Upper lobe of right lung (tissue), 1 donor: ENCODE measurements around the gene CEP83. TPM values are rescaled to one million over a fixed set of nuclear protein-coding genes. Genes with fewer than 3 reads are reported as not detected.

Experiments used
- ATAC-seq: fragments of 200-7000 bp; cut with Tn5 transposase; one replicate; pipeline ENCODE4 v1.9.1; 2020; ENCODE audit warnings: mild to moderate bottlenecking, moderate library complexity
- DNase-seq: peaks from one replicate; pipeline ENCODE4 v3.0.0-alpha.2; 2020
- H3K27ac ChIP-seq: fragments of 200-600 bp; one replicate; pipeline ENCODE4 v1.8.0; 2022
- H3K27me3 ChIP-seq: fragments of 200-600 bp; one replicate; pipeline ENCODE4 v1.8.0; 2022; ENCODE audit warnings: mild to moderate bottlenecking
- H3K36me3 ChIP-seq: fragments of 200-600 bp; one replicate; pipeline ENCODE4 v1.8.0; 2022
- H3K4me1 ChIP-seq: fragments of 200-600 bp; one replicate; pipeline ENCODE4 v1.8.0; 2022
- H3K4me3 ChIP-seq: fragments of 200-600 bp; one replicate; pipeline ENCODE4 v1.8.0; 2022; ENCODE audit warnings: mild to moderate bottlenecking
- H3K9me3 ChIP-seq: fragments of 200-600 bp; one replicate; pipeline ENCODE4 v1.8.0; 2022
- intact Hi-C: fragments of 100-400 bp; cut with DNase I; formaldehyde crosslinking; loops from one replicate; pipeline ENCODE4 v1.11.0; 2022
- total RNA-seq: library from RNA; stranded (reverse); fragmentation: NEBNext Ultra II Directional; extraction: Animal tissue kit (Norgen Biotek cat#: 25700); gene quantifications from one replicate; pipeline ENCODE4 v1.2.1, GENCODE V29; 2021
- TF ChIP-seq, protein P1 (sequence below): fragments of 200-600 bp; IDR thresholded peaks from one replicate; pipeline ENCODE4 v1.8.0; 2022; ENCODE audit warnings: antibody characterized with exemption
- donor health status: DM: no; HTN: yes; CAD: no; lungs with severe emphysema.

CEP83 gene
- total RNA-seq, 1 donor from 2014 or later, result 11.0 TPM

DNA sequence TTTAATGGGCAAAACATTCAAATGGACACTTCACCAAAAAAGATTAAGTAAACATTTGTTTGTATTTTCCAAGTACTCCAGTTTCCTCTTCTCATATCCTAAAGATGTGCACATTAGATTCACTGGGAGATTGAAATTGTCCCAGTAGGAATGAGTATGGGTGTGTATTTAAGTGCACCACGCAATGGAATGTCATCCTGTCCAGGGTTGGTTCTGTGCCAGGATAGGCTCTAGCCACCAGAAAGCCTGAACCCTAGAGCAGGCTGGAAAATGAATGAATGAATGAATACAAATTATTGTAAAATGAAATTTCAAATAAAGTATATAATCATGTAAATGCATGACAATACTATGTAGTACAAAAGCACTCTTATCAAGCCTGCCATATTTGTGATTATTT, 14.0 kb downstream of the CEP83 start:
- H3K27me3 ChIP-seq, result no peaks in the 10 kb centered on the region
- H3K4me3 ChIP-seq, result no peak overlapping the region
- ATAC-seq, result no peak
- H3K9me3 ChIP-seq, result no peaks in the 10 kb centered on the region
- no peaks in the 10 kb centered on the region for H3K36me3 ChIP-seq
- intact Hi-C loops, result no loop called here
- DNase-seq, result no peak
- H3K4me1 ChIP-seq, result no peaks in the 10 kb centered on the region
- TF ChIP-seq, protein P1, sequence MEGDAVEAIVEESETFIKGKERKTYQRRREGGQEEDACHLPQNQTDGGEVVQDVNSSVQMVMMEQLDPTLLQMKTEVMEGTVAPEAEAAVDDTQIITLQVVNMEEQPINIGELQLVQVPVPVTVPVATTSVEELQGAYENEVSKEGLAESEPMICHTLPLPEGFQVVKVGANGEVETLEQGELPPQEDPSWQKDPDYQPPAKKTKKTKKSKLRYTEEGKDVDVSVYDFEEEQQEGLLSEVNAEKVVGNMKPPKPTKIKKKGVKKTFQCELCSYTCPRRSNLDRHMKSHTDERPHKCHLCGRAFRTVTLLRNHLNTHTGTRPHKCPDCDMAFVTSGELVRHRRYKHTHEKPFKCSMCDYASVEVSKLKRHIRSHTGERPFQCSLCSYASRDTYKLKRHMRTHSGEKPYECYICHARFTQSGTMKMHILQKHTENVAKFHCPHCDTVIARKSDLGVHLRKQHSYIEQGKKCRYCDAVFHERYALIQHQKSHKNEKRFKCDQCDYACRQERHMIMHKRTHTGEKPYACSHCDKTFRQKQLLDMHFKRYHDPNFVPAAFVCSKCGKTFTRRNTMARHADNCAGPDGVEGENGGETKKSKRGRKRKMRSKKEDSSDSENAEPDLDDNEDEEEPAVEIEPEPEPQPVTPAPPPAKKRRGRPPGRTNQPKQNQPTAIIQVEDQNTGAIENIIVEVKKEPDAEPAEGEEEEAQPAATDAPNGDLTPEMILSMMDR, result no peak
- H3K27ac ChIP-seq, result no peak overlapping the region

DNA sequence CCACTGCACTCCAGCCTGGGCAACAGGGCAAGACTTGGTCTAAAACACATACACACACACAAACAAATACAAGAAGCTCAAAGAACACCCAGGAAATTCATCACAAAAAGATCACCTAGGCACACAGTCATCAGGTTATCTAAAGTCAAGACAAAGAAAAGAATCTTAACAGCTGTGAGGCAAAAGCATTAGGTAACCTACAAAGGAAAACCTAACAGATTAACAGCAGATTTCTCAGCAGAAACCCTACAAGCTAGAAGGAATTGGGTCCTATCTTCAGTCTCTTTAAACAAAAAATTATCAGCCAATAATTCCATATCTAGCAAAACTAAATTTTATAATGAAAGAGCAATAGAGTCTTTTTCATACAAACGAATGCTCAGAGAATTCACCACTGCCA, 22.4 kb downstream of the CEP83 start:
- no peak overlapping the region for H3K4me3 ChIP-seq
- intact Hi-C loops, result no loop called here
- ATAC-seq (no peak), DNase-seq (no peak)
- H3K27ac ChIP-seq, result no peak overlapping the region
- TF ChIP-seq, protein P1, result no peak
- H3K9me3 ChIP-seq, result no peaks in the 10 kb centered on the region
- H3K27me3 ChIP-seq, result no peaks in the 10 kb centered on the region
- H3K36me3 ChIP-seq, result no peaks in the 10 kb centered on the region
- H3K4me1 ChIP-seq, result peaks cover 16% of the 10 kb centered on the region

DNA sequence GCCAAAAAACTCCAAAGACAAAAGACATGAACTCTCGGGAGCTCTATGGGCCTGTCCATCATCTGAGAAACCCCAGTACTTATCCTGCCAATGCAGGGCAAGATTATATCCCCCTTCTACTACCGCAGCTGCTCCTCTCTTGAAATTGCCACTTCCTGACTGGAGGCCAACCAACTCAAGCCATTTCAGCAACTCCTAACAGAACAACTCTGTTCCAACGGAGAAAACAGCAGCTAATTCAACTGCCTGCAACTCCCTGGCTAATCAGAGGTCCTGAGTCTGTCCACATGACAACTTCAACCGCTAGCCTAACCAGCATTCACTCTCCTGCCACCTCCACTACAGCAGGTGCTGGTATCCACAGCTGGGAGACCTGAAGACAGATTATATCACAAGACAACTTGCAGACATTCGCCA, 24.1 kb downstream of the CEP83 start:
- Histone ChIP-seq H3K27me3 (no peaks in the 10 kb centered on the region), H3K4me3 (no peak overlapping the region), H3K36me3 (no peaks in the 10 kb centered on the region), H3K9me3 (no peaks in the 10 kb centered on the region), H3K4me1 (peaks cover 16% of the 10 kb centered on the region), H3K27ac (no peak overlapping the region)
- intact Hi-C loops, result no loop called here
- ATAC-seq, result no peak
- no peak for DNase-seq
- TF ChIP-seq, protein P1, result no peak

DNA sequence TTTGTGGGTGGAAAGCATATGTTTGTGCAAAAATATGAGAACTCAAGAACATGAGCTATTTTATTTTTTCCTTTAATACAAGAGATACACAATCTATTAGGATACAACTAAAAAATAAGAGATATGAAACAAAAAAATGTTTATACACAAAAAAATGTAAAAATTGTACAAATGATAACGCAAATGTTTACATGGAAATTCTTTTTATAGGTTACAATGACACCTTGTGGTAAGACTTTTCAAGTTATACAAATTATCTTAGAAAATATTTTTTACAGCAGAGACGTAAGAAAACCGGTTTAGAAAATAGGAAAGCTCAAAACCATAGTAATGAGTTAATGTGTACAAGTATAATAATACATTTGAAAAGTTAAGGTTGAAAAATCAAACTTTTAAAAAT, 25.5 kb downstream of the CEP83 start:
- no peaks in the 10 kb centered on the region for H3K9me3 ChIP-seq
- ATAC-seq, result no peak
- H3K27me3 ChIP-seq, result no peaks in the 10 kb centered on the region
- intact Hi-C loops, result no loop called here
- H3K36me3 ChIP-seq, result no peaks in the 10 kb centered on the region
- TF ChIP-seq, protein P1, result peak; percentile 40
- H3K4me1 ChIP-seq, result peaks cover 16% of the 10 kb centered on the region
- no peak overlapping the region for H3K27ac ChIP-seq
- no peak for DNase-seq
- H3K4me3 ChIP-seq, result no peak overlapping the region

DNA sequence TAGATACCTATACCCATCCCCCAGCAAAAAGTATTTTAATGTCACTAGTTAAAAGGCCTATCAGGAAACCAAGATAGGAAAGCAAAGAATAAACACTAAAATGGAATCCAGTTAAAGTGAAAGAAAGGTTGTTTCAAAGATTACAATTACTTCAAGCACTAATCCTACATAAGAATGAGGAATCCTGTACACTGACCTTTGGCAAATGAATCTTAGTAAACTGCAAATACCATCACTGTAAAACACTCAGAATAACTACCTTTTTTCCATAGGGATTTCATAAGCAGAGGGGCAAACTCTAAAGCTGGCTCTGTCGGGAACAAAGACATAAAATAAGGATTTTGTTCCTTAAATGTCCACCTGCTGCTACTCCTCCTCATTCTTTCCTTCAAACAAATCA, 25.9 kb downstream of the CEP83 start:
- no peak overlapping the region for H3K27ac ChIP-seq
- H3K9me3 ChIP-seq, result no peaks in the 10 kb centered on the region
- H3K36me3 ChIP-seq, result no peaks in the 10 kb centered on the region
- DNase-seq, result no peak
- TF ChIP-seq, protein P1, result no peak
- ATAC-seq, result no peak
- no peaks in the 10 kb centered on the region for H3K27me3 ChIP-seq
- intact Hi-C loops, result no loop called here
- peaks cover 16% of the 10 kb centered on the region for H3K4me1 ChIP-seq
- no peak overlapping the region for H3K4me3 ChIP-seq

DNA sequence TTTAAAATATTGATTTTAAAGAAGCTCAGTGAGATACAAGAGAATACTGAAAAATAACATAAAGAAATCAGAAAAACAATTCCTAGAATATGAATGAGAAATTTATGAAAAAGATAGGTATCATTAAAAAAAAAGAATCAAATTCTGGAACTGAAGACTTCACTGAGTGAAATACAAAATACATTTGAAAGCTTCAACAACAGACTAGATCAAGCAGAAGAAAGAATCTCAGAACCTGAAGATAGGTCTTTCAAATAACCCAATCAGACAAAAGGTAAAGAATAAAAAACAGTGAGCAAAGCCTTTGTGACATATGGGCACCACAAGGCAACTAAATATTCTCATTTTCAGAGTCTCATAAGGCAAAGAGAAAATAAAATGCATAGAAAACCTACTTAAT, 29.4 kb downstream of the CEP83 start:
- DNase-seq, result no peak
- ATAC-seq, result no peak
- no peaks in the 10 kb centered on the region for H3K9me3 ChIP-seq
- H3K27ac ChIP-seq, result no peak overlapping the region
- TF ChIP-seq, protein P1, result no peak
- H3K4me3 ChIP-seq, result no peak overlapping the region
- H3K27me3 ChIP-seq, result no peaks in the 10 kb centered on the region
- intact Hi-C loops, result no loop called here
- no peaks in the 10 kb centered on the region for H3K36me3 ChIP-seq
- H3K4me1 ChIP-seq, result peaks cover 24% of the 10 kb centered on the region
